ENCODE measurements around the gene ATP9B. TPM values are rescaled to one million over a fixed set of nuclear protein-coding genes. Genes with fewer than 3 reads are reported as not detected.
A peak's percentile ranks its signal among the peaks of the same experiment; 100 is the strongest.

Gene ATP9B
- total RNA-seq, 6 experiments from 2014 or later = 13.6 to 25.7 (median 14.5) TPM

- 92% methylated on average over 11 of the region's 11 CpGs for WGBS (ENCODE audit: insufficient coverage, low coverage, low lambda C conversion rate, missing lambda C conversion rate)
- intact Hi-C loops (cut with DNase I) = no loop called here
- DNase-seq (no peak), ATAC-seq (no peak)
- no peaks in the 10 kb centered on the region for H3K27me3 ChIP-seq
- no peaks in the 10 kb centered on the region for H3K9me3 ChIP-seq
- H3K4me1 ChIP-seq = no peaks in the 10 kb centered on the region
- no peak overlapping the region for H3K27ac ChIP-seq
- TF ChIP-seq POLR2A (IDR thresholded peaks at IDR 0.05) = no peak
- no peak for TF ChIP-seq CTCF (IDR thresholded peaks at IDR 0.05)
- no peak overlapping the region for H3K4me3 ChIP-seq
- peaks cover 0 to 24% (median 14%) of the 10 kb centered on the region in 4 donors for H3K36me3 ChIP-seq
Measured at GRCh38 chr18:79345366-79345765, 276.2 kb downstream of the ATP9B start.

- Histone ChIP-seq H3K27me3 (no peaks in the 10 kb centered on the region), H3K27ac (no peak overlapping the region), H3K36me3 (peaks cover 0 to 24% (median 14%) of the 10 kb centered on the region in 4 donors), H3K4me1 (no peaks in the 10 kb centered on the region), H3K4me3 (no peak overlapping the region), H3K9me3 (no peaks in the 10 kb centered on the region)
- WGBS (ENCODE audit: insufficient coverage, low coverage, low lambda C conversion rate, missing lambda C conversion rate) = 92% methylated on average over 16 of the region's 26 CpGs
- DNase-seq (no peak), ATAC-seq (no peak)
- intact Hi-C loops (cut with DNase I) = no loop called here
- TF ChIP-seq POLR2A (IDR thresholded peaks at IDR 0.05) = no peak
- no peak for TF ChIP-seq CTCF (IDR thresholded peaks at IDR 0.05)
Measured at GRCh38 chr18:79345981-79346380, 276.8 kb downstream of the ATP9B start.

GRCh38 chr18:79348066-79348465 is 278.9 kb downstream of the ATP9B start:
- 81% methylated on average over 4 of the region's 5 CpGs for WGBS (ENCODE audit: insufficient coverage, low coverage, low lambda C conversion rate, missing lambda C conversion rate)
- H3K36me3 ChIP-seq = peaks cover 0 to 24% (median 14%) of the 10 kb centered on the region in 4 donors

GRCh38 chr18:79352432-79352831 is 283.2 kb downstream of the ATP9B start:
- TF ChIP-seq POLR2A (IDR thresholded peaks at IDR 0.05) = no peak
- no peak for TF ChIP-seq CTCF (IDR thresholded peaks at IDR 0.05)
- Histone ChIP-seq H3K27me3 (no peaks in the 10 kb centered on the region), H3K4me1 (no peaks in the 10 kb centered on the region), H3K27ac (no peak overlapping the region), H3K36me3 (peaks cover 0 to 2% (median under 1%) of the 10 kb centered on the region in 4 donors), H3K9me3 (no peaks in the 10 kb centered on the region), H3K4me3 (no peak overlapping the region)
- 62% methylated on average over 5 of the region's 6 CpGs for WGBS (ENCODE audit: insufficient coverage, low coverage, low lambda C conversion rate, missing lambda C conversion rate)
- DNase-seq (no peak), ATAC-seq (no peak)
- intact Hi-C loops (cut with DNase I) = no loop called here

More at GRCh38 chr18:79348066-79348465, 278.9 kb downstream of the ATP9B start:
- Histone ChIP-seq H3K27ac (no peak overlapping the region), H3K4me3 (no peak overlapping the region), H3K9me3 (no peaks in the 10 kb centered on the region), H3K27me3 (no peaks in the 10 kb centered on the region), H3K4me1 (no peaks in the 10 kb centered on the region)
- no peak for DNase-seq
- no peak for ATAC-seq
- intact Hi-C loops (cut with DNase I) = no loop called here
- TF ChIP-seq CTCF (IDR thresholded peaks at IDR 0.05) (no peak), POLR2A (IDR thresholded peaks at IDR 0.05) (no peak)

- Histone ChIP-seq H3K27me3 (no peaks in the 10 kb centered on the region), H3K4me3 (no peak overlapping the region), H3K4me1 (no peaks in the 10 kb centered on the region), H3K36me3 (peaks cover 0 to 2% (median 0%) of the 10 kb centered on the region in 4 donors), H3K9me3 (no peaks in the 10 kb centered on the region), H3K27ac (no peak overlapping the region)
- intact Hi-C loops (cut with DNase I) = no loop called here
- 85% methylated on average over 6 of the region's 17 CpGs for WGBS (ENCODE audit: insufficient coverage, low coverage, low lambda C conversion rate, missing lambda C conversion rate)
- no peak for ATAC-seq
- TF ChIP-seq CTCF (IDR thresholded peaks at IDR 0.05) = peak in 1 of 4 donors; percentile 6
- TF ChIP-seq POLR2A (IDR thresholded peaks at IDR 0.05) = no peak
- DNase-seq = no peak
Measured at GRCh38 chr18:79353267-79353666, 284.1 kb downstream of the ATP9B start.

All from right lobe of liver (tissue), 6 donors.